Posterior cingulate gyrus (tissue), 11 donors: Measurements from ENCODE around the gene VPS35L.

ENCODE experiments used
- DNase-seq, 10 donors: peaks; one replicate each; pipeline versions ENCODE4 v3.0.0 to v3.0.0-alpha.2; 2020 to 2021; ENCODE audit warnings: mixed read lengths in 3 of 10
- intact Hi-C: fragments of 100-400 bp; cut with DNase I; formaldehyde crosslinking; loops from one replicate; pipeline ENCODE4 v1.15.1; 2023

The VPS35L gene

GRCh38 chr16:19728636-19728965 lies 173.1 kb downstream of the VPS35L start:
- intact Hi-C loops = no loop called here
- DNase-seq = no peak

GRCh38 chr16:19733551-19733950 lies 178.0 kb downstream of the VPS35L start:
- no peak for DNase-seq
- intact Hi-C loops = no loop called here

- intact Hi-C loops = no loop called here
- DNase-seq = peak in 1 of 10 donors; percentile 72
These were observed 179.8 kb downstream of the VPS35L start for GRCh38 chr16:19735074-19735867.

GRCh38 chr16:19737306-19738038 lies 182.0 kb downstream of the VPS35L start:
- intact Hi-C loops = no loop called here
- DNase-seq = peak in 1 of 10 donors; percentile 57

GRCh38 chr16:19741354-19741753 lies 185.9 kb downstream of the VPS35L start:
- DNase-seq = no peak
- intact Hi-C loops = no loop called here

GRCh38 chr16:19743816-19744159 lies 188.3 kb downstream of the VPS35L start:
- no peak for DNase-seq
- intact Hi-C loops = no loop called here

GRCh38 chr16:19744670-19745069 lies 189.2 kb downstream of the VPS35L start:
- intact Hi-C loops = no loop called here

GRCh38 chr16:19745286-19746010 lies 189.9 kb downstream of the VPS35L start:
- DNase-seq = peak in 1 of 10 donors; percentile 55
- intact Hi-C loops = no loop called here

More at GRCh38 chr16:19744670-19745069, 189.2 kb downstream of the VPS35L start:
- DNase-seq = no peak

GRCh38 chr16:19746561-19746960 lies 191.1 kb downstream of the VPS35L start:
- intact Hi-C loops = no loop called here
- peak in 1 of 10 donors; percentile 63 for DNase-seq

GRCh38 chr16:19748389-19749168 lies 193.1 kb downstream of the VPS35L start:
- DNase-seq = no peak
- intact Hi-C loops = no loop called here

GRCh38 chr16:19749571-19750080 lies 194.1 kb downstream of the VPS35L start:
- intact Hi-C loops = loop anchor here (10.0 kb wide), 1 partner anchor 85 kb away; no protein-coding TSS in a partner anchor
- no peak for DNase-seq
